ENCODE measurements around the gene PLCL2.

DNA sequence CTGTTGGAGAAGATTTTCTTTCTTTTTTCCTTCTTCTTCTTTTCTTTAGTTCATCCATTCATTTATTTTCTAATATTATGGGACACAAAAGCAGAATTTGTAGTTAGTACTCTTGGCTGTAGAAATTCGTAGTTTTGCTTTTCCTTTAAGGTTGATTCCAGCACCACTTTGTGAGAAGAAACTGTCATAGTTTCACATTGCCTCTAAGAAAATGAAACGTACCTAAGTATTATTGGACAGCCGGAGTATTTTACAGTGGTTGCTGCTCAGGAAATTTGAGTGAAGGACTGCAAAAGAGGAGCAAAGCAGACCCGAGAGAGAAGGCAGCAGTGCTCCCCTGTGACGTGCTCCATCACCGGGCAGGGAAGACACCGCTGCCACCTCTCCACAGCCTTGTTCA is 48.1 kb downstream of the PLCL2 start:
- TF ChIP-seq, protein P1, sequence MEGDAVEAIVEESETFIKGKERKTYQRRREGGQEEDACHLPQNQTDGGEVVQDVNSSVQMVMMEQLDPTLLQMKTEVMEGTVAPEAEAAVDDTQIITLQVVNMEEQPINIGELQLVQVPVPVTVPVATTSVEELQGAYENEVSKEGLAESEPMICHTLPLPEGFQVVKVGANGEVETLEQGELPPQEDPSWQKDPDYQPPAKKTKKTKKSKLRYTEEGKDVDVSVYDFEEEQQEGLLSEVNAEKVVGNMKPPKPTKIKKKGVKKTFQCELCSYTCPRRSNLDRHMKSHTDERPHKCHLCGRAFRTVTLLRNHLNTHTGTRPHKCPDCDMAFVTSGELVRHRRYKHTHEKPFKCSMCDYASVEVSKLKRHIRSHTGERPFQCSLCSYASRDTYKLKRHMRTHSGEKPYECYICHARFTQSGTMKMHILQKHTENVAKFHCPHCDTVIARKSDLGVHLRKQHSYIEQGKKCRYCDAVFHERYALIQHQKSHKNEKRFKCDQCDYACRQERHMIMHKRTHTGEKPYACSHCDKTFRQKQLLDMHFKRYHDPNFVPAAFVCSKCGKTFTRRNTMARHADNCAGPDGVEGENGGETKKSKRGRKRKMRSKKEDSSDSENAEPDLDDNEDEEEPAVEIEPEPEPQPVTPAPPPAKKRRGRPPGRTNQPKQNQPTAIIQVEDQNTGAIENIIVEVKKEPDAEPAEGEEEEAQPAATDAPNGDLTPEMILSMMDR (IDR thresholded peaks at IDR 0.05) = no peak
- no peak for TF ChIP-seq POLR2A (IDR thresholded peaks at IDR 0.05)

Measured in prostate gland (tissue), 2 donors.